Stimulated activated CD8-positive, alpha-beta memory T cell treated with anti-CD3 and anti-CD28 coated beads, Interleukin-4, amount 100 ng/mL, for 1 hour (primary cell): Measurements from ENCODE around the gene GJA10.

Experiments
- DNase-seq, 2 donors: peaks; one replicate each; pipeline ENCODE4 v3.0.0-alpha.2; 2020; ENCODE audit warnings: low read depth in 2 of 2, low spot score in 1 of 2

The GJA10 gene

GRCh38 chr6:89916136-89916920 is 22.1 kb downstream of the GJA10 start:
- DNase-seq: no peak

- DNase-seq: no peak
These were observed 22.9 kb downstream of the GJA10 start for GRCh38 chr6:89917216-89917615.

GRCh38 chr6:89917801-89918366 is 23.6 kb downstream of the GJA10 start:
- no peak for DNase-seq

GRCh38 chr6:89921197-89921596 is 26.9 kb downstream of the GJA10 start:
- DNase-seq: no peak

- no peak for DNase-seq
These were observed 27.4 kb downstream of the GJA10 start for GRCh38 chr6:89921691-89922090.

GRCh38 chr6:89924231-89924630 is 30.0 kb downstream of the GJA10 start:
- DNase-seq: no peak

- no peak for DNase-seq
These were observed 31.6 kb downstream of the GJA10 start for GRCh38 chr6:89925826-89926225.

GRCh38 chr6:89927264-89927663 is 33.0 kb downstream of the GJA10 start:
- DNase-seq: no peak

GRCh38 chr6:89927791-89928550 is 33.7 kb downstream of the GJA10 start:
- DNase-seq: no peak

- no peak for DNase-seq
These were observed 34.3 kb downstream of the GJA10 start for GRCh38 chr6:89928604-89929003.

GRCh38 chr6:89930789-89931188 is 36.5 kb downstream of the GJA10 start:
- no peak for DNase-seq

GRCh38 chr6:89932245-89932802 is 38.1 kb downstream of the GJA10 start:
- no peak for DNase-seq

GRCh38 chr6:89934685-89935366 is 40.6 kb downstream of the GJA10 start:
- no peak for DNase-seq

GRCh38 chr6:89936177-89936576 is 41.9 kb downstream of the GJA10 start:
- DNase-seq: no peak

GRCh38 chr6:89938014-89938413 is 43.7 kb downstream of the GJA10 start:
- no peak for DNase-seq

GRCh38 chr6:89939144-89939543 is 44.9 kb downstream of the GJA10 start:
- DNase-seq: no peak

- DNase-seq: peak; percentile 22 to 38
These were observed 46.2 kb downstream of the GJA10 start for GRCh38 chr6:89940225-89941027.

GRCh38 chr6:89941031-89941762 is 46.9 kb downstream of the GJA10 start:
- DNase-seq: no peak

GRCh38 chr6:89941763-89942497 is 47.7 kb downstream of the GJA10 start:
- DNase-seq: no peak
